GM12878 (cell line): ENCODE measurements around the gene CAPN14. TPM values are rescaled to one million over a fixed set of nuclear protein-coding genes. Genes with fewer than 3 reads are reported as not detected.

Experiments
- ATAC-seq: fragments of 200-7000 bp; cut with Tn5 transposase; 3 replicates; pipeline ENCODE4 v1.9.1; 2020; ENCODE audit warnings: mild to moderate bottlenecking, moderate library complexity
- BruUV-seq: library from RNA; stranded (reverse); fragments of 400-500 nt; replicated peaks from 2 replicates; lab custom pipeline; 2021; lab: Mats Ljungman, UMichigan
- CTCF ChIA-PET: fragments of 300-600 bp; sonication (Branson Sonifier 250); formaldehyde crosslinking; extraction: SDS; loops from one replicate; lab custom pipeline; 2021; ENCODE audit warnings: inconsistent platforms; lab: Yijun Ruan, JAX
- POLR2A ChIA-PET: fragments of 350-600 bp; formaldehyde crosslinking; extraction: SDS; loops from one replicate; lab custom pipeline; 2021; ENCODE audit warnings: inconsistent platforms; lab: Charles Lee
- RAD21 ChIA-PET: fragments of 300-600 bp; sonication (Branson Sonifier 250); formaldehyde crosslinking; loops from one replicate; lab custom pipeline; 2023; ENCODE audit warnings: antibody characterized with exemption; ENCODE audit not compliant: unreplicated experiment; lab: Charles Lee
- SMC1A ChIA-PET: fragments of 300-600 bp; sonication (Branson Sonifier 250); formaldehyde crosslinking; loops from one replicate; lab custom pipeline; 2023; ENCODE audit not compliant: unreplicated experiment, uncharacterized antibody; lab: Charles Lee
- DNase-seq: peaks from one replicate; pipeline ENCODE4 v3.0.0-alpha.2; 2011; ENCODE audit warnings: low read depth, low spot score
- FAIRE-seq: peaks from 3 replicates; lab custom pipeline; 2011; peaks lifted over from hg19 to GRCh38; lab: Jason Lieb, UNC
- H2AFZ ChIP-seq: 2 replicates; pipeline ENCODE4 v1.6.0; 2011; ENCODE audit warnings: low read depth, low read length, control low read depth; ENCODE audit not compliant: control insufficient read depth
- H3K27ac ChIP-seq: 2 replicates; pipeline ENCODE4 v1.5.1; 2011; ENCODE audit warnings: control low read depth; ENCODE audit not compliant: control insufficient read depth, insufficient read depth
- H3K27me3 ChIP-seq, 2 experiments: replicated peaks in 1 of 2; 2 replicates each; pipeline versions ENCODE4 v1.6.0 to v1.6.1; 2011; ENCODE audit warnings: low read length in 1 of 2; ENCODE audit not compliant: control insufficient read depth in 2 of 2, insufficient read depth in 2 of 2
- H3K36me3 ChIP-seq, 2 experiments: 2 replicates each; pipeline ENCODE4 v1.5.1; 2011; ENCODE audit warnings: low read length in 1 of 2; ENCODE audit not compliant: control insufficient read depth in 2 of 2, insufficient read depth in 2 of 2
- H3K4me1 ChIP-seq: 2 replicates; pipeline ENCODE4 v1.6.1; 2011; ENCODE audit warnings: mild to moderate bottlenecking, low read length, moderate library complexity, mixed read lengths; ENCODE audit not compliant: control insufficient read depth, insufficient read depth
- H3K4me2 ChIP-seq: 2 replicates; pipeline ENCODE4 v1.6.0; 2011; ENCODE audit warnings: control low read depth; ENCODE audit not compliant: control insufficient read depth, insufficient read depth
- H3K4me3 ChIP-seq: fragments of 200-600 bp; sonication (generic); 2 replicates; pipeline ENCODE4 v1.5.1; 2016
- H3K79me2 ChIP-seq: 2 replicates; pipeline ENCODE4 v1.6.0; 2011; ENCODE audit warnings: low read length; ENCODE audit not compliant: control insufficient read depth, insufficient read depth
- H3K9ac ChIP-seq: 2 replicates; pipeline ENCODE4 v1.8.0; 2011; ENCODE audit warnings: low read length, control low read depth, mixed read lengths; ENCODE audit not compliant: control insufficient read depth, insufficient read depth
- H3K9me3 ChIP-seq: replicated peaks from 3 replicates; pipeline ENCODE4 v1.5.1; 2011; ENCODE audit warnings: mild to moderate bottlenecking, low read length; ENCODE audit not compliant: control insufficient read depth, insufficient read depth
- H4K20me1 ChIP-seq: 2 replicates; pipeline ENCODE4 v1.6.0; 2011; ENCODE audit not compliant: control insufficient read depth, insufficient read depth
- DPF2 ChIP-seq: fragments of 450-650 bp; IDR thresholded peaks from 2 replicates; pipeline ENCODE4 v1.6.1; 2017; ENCODE audit warnings: mild to moderate bottlenecking
- E2F4 ChIP-seq: IDR thresholded peaks from 2 replicates; pipeline ENCODE4 v1.6.1; 2012; ENCODE audit warnings: low read depth, low read length, improper control_type of control experiment
- ESRRA ChIP-seq: IDR thresholded peaks from 2 replicates; pipeline ENCODE4 v1.6.1; 2012; ENCODE audit warnings: mild to moderate bottlenecking, low read length, improper control_type of control experiment
- FOXM1 ChIP-seq: IDR thresholded peaks from 2 replicates; pipeline ENCODE4 v1.6.1; 2012; ENCODE audit warnings: low read depth, mild to moderate bottlenecking, inconsistent platforms, low read length, moderate library complexity
- JUNB ChIP-seq: IDR thresholded peaks from 2 replicates; pipeline ENCODE4 v1.6.1; 2016; ENCODE audit warnings: antibody characterized with exemption, mild to moderate bottlenecking
- MTA2 ChIP-seq: fragments of 450-650 bp; IDR thresholded peaks from 2 replicates; pipeline ENCODE4 v1.6.1; 2016; ENCODE audit warnings: low read depth, mild to moderate bottlenecking, moderate library complexity
- NFYB ChIP-seq: IDR thresholded peaks from 2 replicates; pipeline ENCODE4 v1.6.1; 2011; ENCODE audit warnings: low read depth, mild to moderate bottlenecking, low read length, improper control_type of control experiment, moderate library complexity; ENCODE audit not compliant: insufficient read depth
- POU2F2 ChIP-seq: IDR thresholded peaks from 3 replicates; pipeline ENCODE4 v1.6.1; 2011; ENCODE audit warnings: low read depth, mild to moderate bottlenecking, low read length, borderline replicate concordance
- WGBS: methylation state at CpG from one replicate; pipeline ENCODE4 v1.1.6; 2016; ENCODE audit warnings: low lambda C conversion rate; ENCODE audit not compliant: insufficient replicate concordance, insufficient coverage; ENCODE audit errors: missing lambda C conversion rate; 5-methylcytosine and 5-hydroxymethylcytosine counted together
- in situ Hi-C: fragments of 300-500 bp; cut with MboI; formaldehyde crosslinking; loops from 9 replicates; pipeline ENCODE4 v1.14.3; 2018; ENCODE audit warnings: mixed read lengths
- intact Hi-C: fragments of 100-400 bp; cut with micrococcal nuclease; formaldehyde crosslinking; loops from one replicate; pipeline ENCODE4 v1.14.2; 2022; ENCODE audit not compliant: unreplicated experiment
- polyA plus RNA-seq, 11 experiments: library from polyadenylated mRNA; depleted of rRNA in 4 of 11; unstranded in 6 of 11; stranded (reverse) in 5 of 11; fragments of >200 nt; fragmentation: Nextera tagmentation in 4 of 11; fragmentation: Illumina TruSeq in 1 of 11; extraction: Ambion mirVana in 4 of 11; extraction: Trizol in 1 of 11; gene quantifications; 1 replicate in 1 of 11; 2 replicates in 10 of 11; pipeline versions ENCODE4 v1.2.1 to v1.2.3, GENCODE V29; 2011 to 2016; ENCODE audit warnings: inconsistent platforms in 2 of 11, missing spikeins in 2 of 11, low read depth in 1 of 11
- total RNA-seq, 4 experiments: library from RNA; depleted of rRNA in 3 of 4; stranded (reverse); fragments of >200 nt in 3 of 4; fragmentation: Illumina TruSeq in 1 of 4; extraction: Trizol in 1 of 4; gene quantifications; 2 replicates each; pipeline versions ENCODE4 v1.2.1 to v1.2.3, GENCODE V29; 2013 to 2021
- TF ChIP-seq, protein P1 (sequence below): IDR thresholded peaks from 2 replicates; pipeline ENCODE4 v1.6.1; 2011; ENCODE audit warnings: low read depth, low read length, improper control_type of control experiment, borderline replicate concordance

The CAPN14 gene
- total and polyA plus RNA-seq, 10 of the 15 experiments (the other 5 are each of a cell fraction or from before 2014, with no cell fraction given) = 0.08 to 1.5 (median 1.1) TPM

- TF ChIP-seq MTA2 (no peak), FOXM1 (no peak), ESRRA (no peak)
- TF ChIP-seq, all 136 proteins: peak for 0
Measured at GRCh38 chr2:31190188-31190587, 27.1 kb downstream of the CAPN14 start (continued).

DNA sequence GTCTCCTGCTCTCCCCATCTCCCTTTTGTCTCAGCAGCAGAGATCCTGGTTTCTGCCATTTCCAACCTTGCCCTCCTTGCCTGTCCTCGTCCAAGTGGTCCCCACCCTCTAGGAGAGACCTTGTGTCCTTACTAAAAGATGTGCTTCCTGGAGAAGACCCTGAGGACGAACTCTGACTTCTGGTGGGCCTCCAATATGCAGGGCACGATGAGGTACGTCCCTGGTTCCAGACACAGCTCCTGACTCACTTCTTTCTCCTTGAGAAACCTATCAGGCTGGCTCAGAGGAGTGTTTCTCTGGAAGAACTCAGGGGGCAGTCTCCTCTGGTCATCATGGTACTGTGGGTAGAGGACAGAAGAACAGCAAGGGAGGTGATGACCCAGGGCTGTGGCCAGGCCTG, 28.2 kb downstream of the CAPN14 start:
- in situ Hi-C loops = no loop called here
- no peak overlapping the region for H3K27ac ChIP-seq
- no peaks in the 10 kb centered on the region for H3K27me3 ChIP-seq
- H3K36me3 ChIP-seq = no peaks in the 10 kb centered on the region; a peak in 1 of 4 replicates
- POLR2A ChIA-PET = no interaction called here
- H3K4me2 ChIP-seq = no peak overlapping the region
- ATAC-seq (no peak), DNase-seq (no peak), FAIRE-seq (no peak)
- TF ChIP-seq DPF2 (no peak), E2F4 (no peak), POU2F2 (no peak), JUNB (no peak), NFYB (no peak)
- TF ChIP-seq, protein P1, sequence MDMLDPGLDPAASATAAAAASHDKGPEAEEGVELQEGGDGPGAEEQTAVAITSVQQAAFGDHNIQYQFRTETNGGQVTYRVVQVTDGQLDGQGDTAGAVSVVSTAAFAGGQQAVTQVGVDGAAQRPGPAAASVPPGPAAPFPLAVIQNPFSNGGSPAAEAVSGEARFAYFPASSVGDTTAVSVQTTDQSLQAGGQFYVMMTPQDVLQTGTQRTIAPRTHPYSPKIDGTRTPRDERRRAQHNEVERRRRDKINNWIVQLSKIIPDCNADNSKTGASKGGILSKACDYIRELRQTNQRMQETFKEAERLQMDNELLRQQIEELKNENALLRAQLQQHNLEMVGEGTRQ = no peak
- no peak overlapping the region for H3K9ac ChIP-seq
- H3K79me2 ChIP-seq = no peaks in the 10 kb centered on the region
- no peaks in the 10 kb centered on the region for H4K20me1 ChIP-seq
- BruUV-seq = no TSS peak
- RAD21 ChIA-PET = no interaction called here
- H3K4me1 ChIP-seq = no peaks in the 10 kb centered on the region
- H3K9me3 ChIP-seq = no peaks in the 10 kb centered on the region
- H3K4me3 ChIP-seq = no peak overlapping the region
- intact Hi-C loops = no loop called here
- 5% methylated on average over 4 of the region's 4 CpGs for WGBS
- no peak overlapping the region for H2AFZ ChIP-seq
- SMC1A ChIA-PET = interaction anchor here (2.9 kb wide), 1 partner anchor 18 kb away, joined by 9 read pairs; no protein-coding TSS in a partner anchor
- CTCF ChIA-PET = interaction anchor here (1.0 to 2.0 kb wide), 2 partner anchors 14 to 19 kb away, joined by 3 to 11 read pairs; no protein-coding TSS in a partner anchor
